HG03139 (cell line): Measurements from ENCODE around the gene GUSB.
"Not testable (repeated sequence)": the region's sequence is repeated elsewhere in the genome, so short reads cannot be mapped to it uniquely, and the experiment has no call there.

Source experiments
- ATAC-seq: cut with Tn5 transposase; IDR thresholded peaks from one replicate; pipeline ENCODE4 v1.9.1; 2021; ENCODE audit not compliant: unreplicated experiment

GUSB gene

GRCh38 chr7:65981965-65982792 lies at the start of gene GUSB:
GUSB (minus strand) TSS chr7:65982213; CDS start chr7:65982183, 30 bp downstream.
- peak; percentile 61 for ATAC-seq

- not testable (repeated sequence) for ATAC-seq
Observed at GRCh38 chr7:66028342-66028741, 46.3 kb upstream of the GUSB start.

DNA sequence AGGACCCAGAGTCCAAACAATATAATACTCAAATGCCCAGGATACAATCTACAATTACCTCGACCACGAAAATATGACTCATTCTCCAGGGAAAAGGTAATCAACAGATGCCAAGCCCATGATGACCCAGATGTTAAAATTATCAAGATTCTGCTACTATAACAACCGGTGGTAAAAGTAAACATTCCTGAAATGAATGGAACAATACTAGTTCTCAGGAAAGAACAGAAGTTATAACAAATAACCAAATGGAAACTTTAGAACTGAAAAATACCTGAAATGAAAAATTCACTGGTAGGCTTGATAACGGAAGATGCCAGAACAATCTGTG lies 34.1 kb upstream of the GUSB start:
- no peak for ATAC-seq

- ATAC-seq, result no peak
Observed at GRCh38 chr7:66015440-66016130, 33.6 kb upstream of the GUSB start.

DNA sequence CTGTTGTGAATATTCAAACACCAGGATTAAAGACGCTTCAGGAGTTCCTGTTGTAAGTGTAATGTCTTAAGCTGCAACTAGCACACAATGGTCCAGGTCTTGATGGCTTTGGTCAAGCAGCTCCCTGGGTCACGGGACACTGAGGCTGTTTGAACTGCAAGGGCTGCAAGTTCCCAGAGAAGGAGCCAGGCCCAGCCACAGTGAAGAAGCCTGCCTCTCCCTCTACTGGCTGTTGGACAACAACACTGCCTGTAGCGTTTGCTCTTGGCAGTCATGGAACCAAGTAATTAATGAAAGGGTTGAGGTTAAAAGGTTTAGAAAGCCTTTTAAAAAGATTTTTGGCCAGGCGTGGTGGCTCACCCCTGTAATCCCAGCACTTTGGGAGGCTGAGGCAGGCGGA lies 31.9 kb upstream of the GUSB start:
- ATAC-seq, result no peak

DNA sequence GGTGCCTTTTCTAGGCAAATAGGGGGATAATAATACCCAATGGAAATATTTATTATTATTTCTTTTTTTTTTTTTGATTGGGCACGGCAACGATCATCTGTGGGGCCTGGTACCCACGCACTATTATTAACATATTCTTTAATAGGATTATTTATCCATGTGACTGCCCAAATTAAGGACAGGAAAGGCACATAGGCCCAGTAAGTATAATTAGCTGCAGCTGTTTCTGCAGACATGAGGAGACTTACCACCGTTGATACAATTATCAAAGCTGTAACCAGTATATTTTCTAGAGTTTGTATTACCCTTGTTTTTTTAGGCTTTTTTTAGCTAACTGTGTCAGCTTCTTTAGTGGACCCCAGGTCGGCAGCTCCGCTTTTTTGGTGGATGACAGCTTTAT lies 25.2 kb upstream of the GUSB start:
- no peak for ATAC-seq

DNA sequence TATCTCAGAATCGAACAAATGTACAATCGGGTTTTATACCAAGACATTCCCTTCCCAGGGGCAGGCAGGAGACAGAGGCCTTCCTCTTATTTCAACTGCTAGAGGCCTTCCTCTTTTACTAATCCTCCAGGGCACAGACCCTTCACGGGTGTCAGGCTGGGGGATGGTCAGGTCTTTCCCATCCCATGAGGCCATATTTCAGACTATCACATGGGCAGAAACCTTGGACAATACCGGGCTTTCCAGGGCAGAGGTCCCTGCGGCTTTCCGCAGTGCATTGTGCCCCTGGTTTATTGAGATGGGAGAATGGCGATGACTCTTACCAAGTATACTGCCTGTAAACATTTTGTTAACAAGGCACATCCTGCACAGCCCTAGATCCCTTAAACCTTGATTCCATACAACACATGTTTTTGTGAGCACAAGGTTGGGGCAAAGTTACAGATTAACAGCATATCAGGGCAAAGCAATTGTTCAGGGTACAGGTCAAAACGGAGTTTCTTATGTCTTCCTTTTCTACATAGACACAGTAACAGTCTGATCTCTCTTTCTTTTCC lies 23.2 kb upstream of the GUSB start:
- not testable (repeated sequence) for ATAC-seq

DNA sequence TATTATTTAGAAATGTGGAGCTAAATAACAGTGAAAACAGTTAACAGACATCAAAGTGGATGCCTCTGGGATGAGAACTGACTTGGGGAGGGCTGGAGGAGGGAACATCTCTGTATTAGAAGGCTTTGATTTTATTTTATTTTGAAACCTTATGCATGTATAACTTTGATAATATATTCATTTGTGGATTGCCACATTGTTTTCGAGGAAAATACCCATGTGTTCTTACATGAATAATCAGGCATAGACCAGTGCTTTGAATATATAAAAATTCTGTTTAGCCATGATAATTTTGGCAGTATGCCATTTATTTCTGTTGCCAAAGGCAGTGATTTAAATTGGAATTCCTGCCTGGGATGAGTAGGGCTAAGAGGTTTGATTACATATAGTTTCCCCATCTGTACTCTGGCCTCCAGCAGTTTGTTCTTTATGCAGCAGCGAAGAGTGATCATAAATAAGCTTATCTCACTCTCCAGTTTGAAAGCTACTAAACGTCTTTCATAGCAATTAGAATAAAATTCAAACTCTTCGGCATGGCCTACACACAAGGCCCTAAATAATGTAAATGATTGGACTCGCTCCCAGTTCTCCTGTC lies 18.9 kb upstream of the GUSB start:
- ATAC-seq, result not testable (repeated sequence)

DNA sequence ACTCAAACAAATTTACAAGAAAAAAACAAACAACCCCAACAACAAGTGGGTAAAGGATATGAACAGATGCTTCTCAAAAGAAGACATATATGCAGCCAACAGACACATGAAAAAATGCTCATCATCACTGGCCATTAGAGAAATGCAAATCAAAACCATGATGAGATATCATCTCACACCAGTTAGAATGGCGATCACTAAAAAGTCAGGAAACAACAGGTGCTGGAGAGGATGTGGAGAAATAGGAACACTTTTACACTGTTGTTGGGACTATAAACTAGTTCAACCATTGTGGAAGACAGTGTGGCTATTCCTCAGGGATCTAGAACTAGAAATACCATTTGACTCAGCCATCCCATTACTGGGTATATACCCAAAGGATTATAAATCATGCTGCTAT lies 13.0 kb upstream of the GUSB start:
- not testable (repeated sequence) for ATAC-seq

- no peak for ATAC-seq
Observed at GRCh38 chr7:65992526-65992925, 10.5 kb upstream of the GUSB start.

DNA sequence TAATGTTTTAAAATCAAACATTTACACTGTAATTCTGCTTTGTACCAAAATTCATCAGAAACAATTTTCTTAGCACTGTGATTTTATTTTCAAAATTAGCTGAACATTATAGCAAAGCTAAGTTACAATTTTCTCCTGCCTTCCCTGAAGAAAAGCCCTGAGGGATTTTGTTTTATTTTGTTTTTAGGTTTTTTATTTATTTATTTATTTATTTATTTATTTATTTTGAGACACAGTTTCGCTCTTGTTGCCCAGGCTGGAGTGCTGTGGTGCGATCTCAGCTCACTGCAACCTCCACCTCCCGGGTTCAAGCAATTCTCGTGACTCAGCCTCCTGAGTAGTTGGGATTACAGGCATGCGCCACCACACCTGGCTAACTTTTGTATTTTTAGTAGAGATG lies 9.8 kb upstream of the GUSB start:
- not testable (repeated sequence) for ATAC-seq

DNA sequence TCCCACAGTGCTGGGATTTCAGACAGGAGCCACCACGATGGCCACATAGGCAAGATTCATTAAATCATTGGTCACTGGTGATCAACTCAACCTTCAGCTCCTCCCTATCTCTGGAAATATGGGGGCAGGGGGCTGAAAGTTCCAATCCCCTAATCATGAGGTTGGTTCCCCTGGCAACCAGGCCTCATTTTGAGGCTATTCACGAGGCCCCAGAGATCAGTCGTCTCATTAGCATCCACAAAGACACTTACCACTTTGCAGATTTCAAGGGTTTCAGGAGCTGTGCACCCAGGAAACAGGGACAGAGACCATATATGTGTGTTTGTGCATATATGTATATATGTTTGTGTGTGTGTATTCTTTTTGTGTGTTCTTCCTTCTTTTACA lies 7.7 kb upstream of the GUSB start:
- ATAC-seq, result no peak

- ATAC-seq, result not testable (repeated sequence)
Observed at GRCh38 chr7:65988503-65988902, 6.5 kb upstream of the GUSB start.

DNA sequence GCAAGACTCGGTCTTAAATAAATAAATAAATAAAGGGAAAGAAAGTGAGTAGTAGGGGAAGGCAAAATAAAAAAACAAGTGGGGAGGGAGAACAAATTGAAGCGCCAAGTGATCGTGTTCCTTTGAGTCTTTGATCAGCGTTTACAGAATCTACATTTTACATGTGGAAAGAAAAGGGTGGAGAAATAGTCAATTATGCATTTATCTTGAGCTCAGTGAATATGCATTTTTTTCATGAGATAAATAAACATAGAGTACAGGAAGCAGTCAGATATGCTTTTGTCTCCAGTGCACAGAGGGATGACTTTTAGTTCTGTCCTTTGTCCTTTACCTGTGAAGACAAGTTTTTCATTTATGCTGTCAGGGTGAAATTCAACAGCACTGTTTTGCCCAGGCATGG lies 6.1 kb upstream of the GUSB start:
- ATAC-seq, result no peak

GRCh38 chr7:65983965-65984658 lies 2.1 kb upstream of the GUSB start:
- ATAC-seq, result no peak

GRCh38 chr7:65980478-65981250 lies 1.3 kb downstream of the GUSB start:
- ATAC-seq, result peak; percentile 85

- no peak for ATAC-seq
Observed at GRCh38 chr7:65979583-65980477, 2.2 kb downstream of the GUSB start.

- no peak for ATAC-seq
Observed at GRCh38 chr7:65978891-65979582, 3.0 kb downstream of the GUSB start.

- ATAC-seq, result no peak
Observed at GRCh38 chr7:65976659-65977196, 5.3 kb downstream of the GUSB start.
